GM13976 (cell line): ENCODE measurements around the gene PTPRB.

ENCODE experiments used
- DNase-seq: peaks from one replicate; pipeline ENCODE4 v3.0.0; 2012; ENCODE audit warnings: low spot score
- CTCF ChIP-seq: IDR thresholded peaks from 2 replicates; pipeline ENCODE4 v1.5.1; 2012; ENCODE audit warnings: borderline replicate concordance, mild to moderate bottlenecking; ENCODE audit not compliant: insufficient read depth; ENCODE audit errors: extremely low read depth, missing control alignments, control extremely low read depth
- in situ Hi-C: fragments of 300-500 bp; cut with MboI; formaldehyde crosslinking; loops from one replicate; pipeline ENCODE4 v1.12.0; 2022; ENCODE audit warnings: low sequenced_read_pairs, mixed read lengths, inconsistent platforms; ENCODE audit not compliant: unreplicated experiment

Gene PTPRB

GRCh38 chr12:70659077-70659606 is 21.9 kb upstream of the PTPRB start:
- in situ Hi-C loops: no loop called here
- DNase-seq: no peak
- no peak for TF ChIP-seq CTCF

- DNase-seq: no peak
- TF ChIP-seq CTCF: no peak
- in situ Hi-C loops: no loop called here
Observed at GRCh38 chr12:70657616-70658286, 20.5 kb upstream of the PTPRB start.

- DNase-seq: no peak
- in situ Hi-C loops: no loop called here
- TF ChIP-seq CTCF: no peak
Observed at GRCh38 chr12:70652451-70652850, 15.2 kb upstream of the PTPRB start.

- no peak for DNase-seq
- no peak for TF ChIP-seq CTCF
- in situ Hi-C loops: no loop called here
Observed at GRCh38 chr12:70648831-70649230, 11.6 kb upstream of the PTPRB start.

GRCh38 chr12:70648191-70648590 is 11.0 kb upstream of the PTPRB start:
- no peak for DNase-seq
- in situ Hi-C loops: no loop called here
- TF ChIP-seq CTCF: no peak

GRCh38 chr12:70646850-70647249 is 9.6 kb upstream of the PTPRB start:
- no peak for TF ChIP-seq CTCF
- no peak for DNase-seq
- in situ Hi-C loops: no loop called here
